ENCODE measurements around the gene TSC2.

GRCh38 chr16:2074071-2074470, 26.3 kb downstream of the TSC2 start:
- TF ChIP-seq POLR2A (IDR thresholded peaks at IDR 0.05) (no peak), CTCF (IDR thresholded peaks at IDR 0.05) (no peak), POLR2AphosphoS5 (IDR thresholded peaks at IDR 0.05) (no peak)

Data from breast epithelium (tissue), 3 donors.